ENCODE data around the gene ATG16L1.

The ATG16L1 gene

GRCh38 chr2:233243348-233243747 is 8.1 kb upstream of the ATG16L1 start:
- TF ChIP-seq, protein P1, sequence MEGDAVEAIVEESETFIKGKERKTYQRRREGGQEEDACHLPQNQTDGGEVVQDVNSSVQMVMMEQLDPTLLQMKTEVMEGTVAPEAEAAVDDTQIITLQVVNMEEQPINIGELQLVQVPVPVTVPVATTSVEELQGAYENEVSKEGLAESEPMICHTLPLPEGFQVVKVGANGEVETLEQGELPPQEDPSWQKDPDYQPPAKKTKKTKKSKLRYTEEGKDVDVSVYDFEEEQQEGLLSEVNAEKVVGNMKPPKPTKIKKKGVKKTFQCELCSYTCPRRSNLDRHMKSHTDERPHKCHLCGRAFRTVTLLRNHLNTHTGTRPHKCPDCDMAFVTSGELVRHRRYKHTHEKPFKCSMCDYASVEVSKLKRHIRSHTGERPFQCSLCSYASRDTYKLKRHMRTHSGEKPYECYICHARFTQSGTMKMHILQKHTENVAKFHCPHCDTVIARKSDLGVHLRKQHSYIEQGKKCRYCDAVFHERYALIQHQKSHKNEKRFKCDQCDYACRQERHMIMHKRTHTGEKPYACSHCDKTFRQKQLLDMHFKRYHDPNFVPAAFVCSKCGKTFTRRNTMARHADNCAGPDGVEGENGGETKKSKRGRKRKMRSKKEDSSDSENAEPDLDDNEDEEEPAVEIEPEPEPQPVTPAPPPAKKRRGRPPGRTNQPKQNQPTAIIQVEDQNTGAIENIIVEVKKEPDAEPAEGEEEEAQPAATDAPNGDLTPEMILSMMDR (IDR thresholded peaks at IDR 0.05; ENCODE audit: control extremely low read depth, extremely low read depth, low read depth, missing control alignments): no peak
- ChIA-PET CTCF (interaction anchor here (3.5 kb wide), 1 partner anchor 10 kb away, joined by 18 read pairs; the partner anchor contains the start of gene ATG16L1), POLR2A (interaction anchor here (0.9 kb wide), 1 partner anchor 147 kb away, joined by 6 read pairs; no protein-coding TSS in a partner anchor)
- no peak for DNase-seq (ENCODE audit: extremely low spot score)

- DNase-seq (ENCODE audit: extremely low spot score): no peak
- TF ChIP-seq, protein P1 (IDR thresholded peaks at IDR 0.05; ENCODE audit: control extremely low read depth, extremely low read depth, low read depth, missing control alignments): no peak
- POLR2A ChIA-PET: no interaction called here
- CTCF ChIA-PET: interaction anchor here (3.5 kb wide), 1 partner anchor 9 kb away, joined by 18 read pairs; the partner anchor contains the start of gene ATG16L1
These were observed 6.7 kb upstream of the ATG16L1 start for GRCh38 chr2:233244818-233245217.

GRCh38 chr2:233245406-233245805 is 6.1 kb upstream of the ATG16L1 start:
- no peak for DNase-seq (ENCODE audit: extremely low spot score)
- ChIA-PET POLR2A (no interaction called here), CTCF (interaction anchor here (0.9 kb wide), 1 partner anchor 198 kb away, joined by 3 read pairs; no protein-coding TSS in a partner anchor)
- TF ChIP-seq, protein P1 (IDR thresholded peaks at IDR 0.05; ENCODE audit: control extremely low read depth, extremely low read depth, low read depth, missing control alignments): no peak

DNA sequence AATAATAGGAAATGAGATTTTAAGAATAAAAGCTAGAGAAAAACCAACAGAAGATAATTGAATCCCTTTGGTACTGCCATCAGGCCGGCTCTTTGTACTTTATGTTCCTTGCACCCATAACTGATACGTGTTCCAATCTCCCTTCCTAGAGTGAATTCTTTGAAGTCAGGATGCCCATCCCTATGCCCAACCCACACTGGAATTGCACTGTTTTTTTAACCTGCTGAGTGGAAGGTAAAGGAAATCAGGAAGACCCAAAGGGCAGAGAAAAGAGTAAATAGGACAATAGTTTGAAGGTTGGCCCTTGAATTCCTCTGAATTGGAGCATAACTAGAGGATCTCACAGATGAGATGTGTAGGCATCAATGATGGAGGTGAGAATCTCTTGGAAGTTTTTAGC is 4.4 kb upstream of the ATG16L1 start:
- TF ChIP-seq, protein P1 (IDR thresholded peaks at IDR 0.05; ENCODE audit: control extremely low read depth, extremely low read depth, low read depth, missing control alignments): no peak
- ChIA-PET CTCF (interaction anchor here (1.0 to 1.4 kb wide), 2 partner anchors 22 to 41 kb away, joined by 3 to 4 read pairs; no protein-coding TSS in a partner anchor), POLR2A (no interaction called here)
- DNase-seq (ENCODE audit: extremely low spot score): no peak

DNA sequence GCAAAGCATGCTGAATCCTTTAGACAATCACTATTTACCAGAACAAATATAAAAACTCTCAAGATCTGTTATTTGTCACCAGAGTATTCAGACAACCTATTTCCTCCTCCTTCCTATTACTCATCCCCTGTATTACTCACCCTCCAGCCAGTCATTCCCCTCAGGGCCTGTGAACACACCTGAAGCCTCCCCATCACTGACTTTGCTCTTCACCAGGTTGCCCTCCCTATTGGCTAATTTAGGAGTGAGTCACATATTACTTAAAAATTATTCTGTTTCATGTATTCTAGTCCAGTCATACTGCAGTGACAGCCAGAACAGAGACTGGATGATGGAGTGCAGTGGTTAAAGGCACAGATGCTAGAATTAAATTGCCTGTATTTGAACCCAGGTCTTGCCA is 3.7 kb upstream of the ATG16L1 start:
- ChIA-PET POLR2A (no interaction called here), CTCF (interaction anchor here (1.4 kb wide), 1 partner anchor 22 kb away, joined by 3 read pairs; no protein-coding TSS in a partner anchor)
- TF ChIP-seq, protein P1 (IDR thresholded peaks at IDR 0.05; ENCODE audit: control extremely low read depth, extremely low read depth, low read depth, missing control alignments): no peak
- no peak for DNase-seq (ENCODE audit: extremely low spot score)

- POLR2A ChIA-PET: no interaction called here
- CTCF ChIA-PET: interaction anchor here (0.8 to 3.8 kb wide), 5 partner anchors 9 to 395 kb away, joined by 3 to 22 read pairs (median 6); partner anchors contain the start of gene INPP5D
- no peak for DNase-seq (ENCODE audit: extremely low spot score)
- TF ChIP-seq, protein P1 (IDR thresholded peaks at IDR 0.05; ENCODE audit: control extremely low read depth, extremely low read depth, low read depth, missing control alignments): no peak
These were observed 2.5 kb upstream of the ATG16L1 start for GRCh38 chr2:233248999-233249398.
